Skeletal muscle tissue (tissue), 4 donors: Measurements from ENCODE around the gene RBFOX1. TPM values are rescaled to one million over a fixed set of nuclear protein-coding genes. Genes with fewer than 3 reads are reported as not detected.

ENCODE experiments used
- H3K27ac ChIP-seq: one replicate; pipeline ENCODE4 v1.7.0; 2013; ENCODE audit warnings: mild to moderate bottlenecking, low read depth, low read length, inconsistent platforms
- H3K27me3 ChIP-seq, 3 donors: one replicate each; pipeline ENCODE4 v1.7.0; 2013; ENCODE audit warnings: low read length in 3 of 3; ENCODE audit not compliant: control insufficient read depth in 3 of 3, insufficient read depth in 3 of 3
- H3K36me3 ChIP-seq, 3 donors: one replicate each; pipeline ENCODE4 v1.7.0; 2013; ENCODE audit warnings: low read length in 3 of 3; ENCODE audit not compliant: control insufficient read depth in 3 of 3, insufficient read depth in 3 of 3
- H3K4me1 ChIP-seq, 3 donors: one replicate each; pipeline ENCODE4 v1.7.0; 2013; ENCODE audit warnings: low read length in 3 of 3, mild to moderate bottlenecking in 3 of 3; ENCODE audit not compliant: control insufficient read depth in 3 of 3, insufficient read depth in 3 of 3
- H3K4me3 ChIP-seq, 3 donors: one replicate each; pipeline ENCODE4 v1.7.0; 2013; ENCODE audit warnings: low read length in 3 of 3
- H3K9ac ChIP-seq, 3 donors: one replicate each; pipeline ENCODE4 v1.7.0; 2013; ENCODE audit warnings: low read length in 3 of 3, mild to moderate bottlenecking in 3 of 3, moderate library complexity in 2 of 3, low read depth in 1 of 3
- H3K9me3 ChIP-seq, 3 donors: one replicate each; pipeline ENCODE4 v1.7.0; 2013; ENCODE audit warnings: low read length in 3 of 3; ENCODE audit not compliant: control insufficient read depth in 3 of 3
- total RNA-seq: library from RNA; depleted of rRNA; stranded (reverse); fragments of >200 nt; gene quantifications from one replicate; pipeline ENCODE4 v1.2.3, GENCODE V29; 2014
- donor health status: Osteomylitis.

The RBFOX1 gene
- total RNA-seq, 1 donor from 2014 or later, result 26.1 TPM

- Histone ChIP-seq H3K4me1 (peaks cover 2 to 15% (median 3%) of the 10 kb centered on the region in 3 donors), H3K9ac (no peak overlapping the region), H3K27me3 (no peaks in the 10 kb centered on the region), H3K4me3 (no peak overlapping the region), H3K9me3 (no peaks in the 10 kb centered on the region), H3K36me3 (peaks cover 0 to 4% (median 0%) of the 10 kb centered on the region in 3 donors), H3K27ac (no peak overlapping the region)
These were observed 184.9 kb downstream of the RBFOX1 start for GRCh38 chr16:7517496-7517895.

DNA sequence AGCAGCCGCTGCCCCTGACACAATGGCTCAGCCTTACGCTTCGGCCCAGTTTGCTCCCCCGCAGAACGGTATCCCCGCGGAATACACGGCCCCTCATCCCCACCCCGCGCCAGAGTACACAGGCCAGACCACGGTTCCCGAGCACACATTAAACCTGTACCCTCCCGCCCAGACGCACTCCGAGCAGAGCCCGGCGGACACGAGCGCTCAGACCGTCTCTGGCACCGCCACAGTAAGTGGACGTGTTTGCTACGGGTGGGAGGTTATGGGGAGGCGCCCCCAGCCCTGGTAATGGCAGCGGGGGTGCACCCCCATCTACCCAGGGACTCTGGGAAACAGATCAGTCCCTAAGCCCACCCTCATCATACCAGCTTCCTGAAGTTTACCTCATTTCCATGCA is 185.5 kb downstream of the RBFOX1 start:
- H3K27ac ChIP-seq, result no peak overlapping the region
- H3K9me3 ChIP-seq, result no peaks in the 10 kb centered on the region
- H3K36me3 ChIP-seq, result peaks cover 0 to 4% (median 0%) of the 10 kb centered on the region in 3 donors
- H3K4me1 ChIP-seq, result peaks cover 2 to 15% (median 3%) of the 10 kb centered on the region in 3 donors
- no peak overlapping the region for H3K4me3 ChIP-seq
- no peaks in the 10 kb centered on the region for H3K27me3 ChIP-seq
- H3K9ac ChIP-seq, result no peak overlapping the region

DNA sequence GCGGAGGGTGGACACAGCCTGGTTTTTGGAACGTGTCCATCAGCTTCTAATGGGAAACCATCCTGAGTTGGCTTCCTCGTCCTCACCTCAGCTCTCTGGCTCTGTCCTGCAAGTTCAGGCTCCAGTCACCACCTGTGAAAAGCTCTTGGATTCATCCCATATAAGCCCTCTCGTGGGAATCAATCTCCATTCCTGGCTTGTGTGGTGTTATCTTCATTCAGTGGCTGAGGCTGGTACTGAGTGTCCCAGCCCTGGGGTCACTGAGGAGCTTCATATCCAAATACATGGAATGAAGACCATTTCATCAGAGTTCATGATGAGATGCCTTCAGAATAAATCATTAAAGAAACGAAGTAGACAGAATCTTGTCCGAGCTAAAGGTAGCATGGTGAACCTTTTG is 189.2 kb downstream of the RBFOX1 start:
- peaks cover 0 to 2% (median 0%) of the 10 kb centered on the region in 3 donors for H3K4me1 ChIP-seq
- no peak overlapping the region for H3K4me3 ChIP-seq
- no peaks in the 10 kb centered on the region for H3K9me3 ChIP-seq
- no peak overlapping the region for H3K27ac ChIP-seq
- peaks cover 0 to 4% (median 0%) of the 10 kb centered on the region in 3 donors for H3K36me3 ChIP-seq
- no peak overlapping the region for H3K9ac ChIP-seq
- H3K27me3 ChIP-seq, result no peaks in the 10 kb centered on the region

- Histone ChIP-seq H3K4me1 (peaks cover 0 to 2% (median 0%) of the 10 kb centered on the region in 3 donors), H3K9me3 (no peaks in the 10 kb centered on the region), H3K27me3 (no peaks in the 10 kb centered on the region), H3K36me3 (no peaks in the 10 kb centered on the region), H3K4me3 (no peak overlapping the region), H3K9ac (no peak overlapping the region), H3K27ac (no peak overlapping the region)
These were observed 191.8 kb downstream of the RBFOX1 start for GRCh38 chr16:7524419-7524818.

GRCh38 chr16:7526736-7527135 is 194.1 kb downstream of the RBFOX1 start:
- no peaks in the 10 kb centered on the region for H3K27me3 ChIP-seq
- no peak overlapping the region for H3K27ac ChIP-seq
- no peaks in the 10 kb centered on the region for H3K36me3 ChIP-seq
- H3K9ac ChIP-seq, result no peak overlapping the region
- H3K4me3 ChIP-seq, result no peak overlapping the region
- no peaks in the 10 kb centered on the region for H3K9me3 ChIP-seq
- H3K4me1 ChIP-seq, result peaks cover 0 to under 1% (median 0%) of the 10 kb centered on the region in 3 donors

DNA sequence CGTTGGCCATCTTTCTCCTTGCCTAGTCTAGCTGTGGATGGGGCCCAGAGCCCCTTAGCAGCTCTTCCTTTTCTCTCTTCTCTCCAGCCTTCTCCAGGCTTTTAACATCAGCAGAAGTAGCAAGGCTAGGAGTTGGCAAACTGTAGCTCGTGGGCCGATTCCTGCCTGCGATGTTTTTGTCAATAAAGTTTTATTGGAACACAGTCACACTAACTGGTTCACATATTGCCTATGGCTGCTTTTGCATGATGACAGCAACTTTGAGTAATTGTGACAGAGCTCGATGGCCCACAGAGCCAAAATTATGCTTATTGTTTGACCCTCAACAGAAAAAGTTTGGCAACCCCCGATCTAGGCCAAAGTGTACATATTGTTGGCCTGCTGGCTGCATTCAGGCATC is 199.9 kb downstream of the RBFOX1 start:
- Histone ChIP-seq H3K4me3 (no peak overlapping the region), H3K27ac (no peak overlapping the region), H3K27me3 (no peaks in the 10 kb centered on the region), H3K36me3 (no peaks in the 10 kb centered on the region), H3K9me3 (no peaks in the 10 kb centered on the region), H3K4me1 (no peaks in the 10 kb centered on the region), H3K9ac (no peak overlapping the region)

DNA sequence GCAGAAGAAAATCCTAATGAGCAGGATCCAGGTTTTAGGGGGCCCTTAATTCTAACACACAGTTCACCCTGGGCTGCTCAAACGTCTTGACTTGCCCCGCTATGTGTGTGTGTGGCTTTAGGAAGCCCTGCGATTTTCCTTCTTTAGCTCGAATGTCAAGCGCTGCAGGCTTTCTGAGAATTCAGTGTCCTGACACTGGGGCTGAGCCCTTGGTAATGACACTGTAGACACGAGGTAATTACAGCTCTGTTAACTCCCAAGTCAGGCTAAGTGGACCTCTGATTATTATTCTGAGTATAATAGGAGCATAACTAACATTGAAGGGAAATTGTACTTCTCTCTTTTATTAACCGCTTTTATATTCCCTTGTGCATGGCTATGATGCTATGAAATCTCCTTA is 202.1 kb downstream of the RBFOX1 start:
- no peak overlapping the region for H3K27ac ChIP-seq
- no peaks in the 10 kb centered on the region for H3K36me3 ChIP-seq
- no peaks in the 10 kb centered on the region for H3K9me3 ChIP-seq
- no peak overlapping the region for H3K9ac ChIP-seq
- no peak overlapping the region for H3K4me3 ChIP-seq
- H3K27me3 ChIP-seq, result no peaks in the 10 kb centered on the region
- H3K4me1 ChIP-seq, result no peaks in the 10 kb centered on the region

GRCh38 chr16:7541026-7541425 is 208.4 kb downstream of the RBFOX1 start:
- H3K27ac ChIP-seq, result no peak overlapping the region
- no peak overlapping the region for H3K4me3 ChIP-seq
- H3K9ac ChIP-seq, result no peak overlapping the region
- no peaks in the 10 kb centered on the region for H3K36me3 ChIP-seq
- peaks cover 0 to 5% (median 0%) of the 10 kb centered on the region in 3 donors for H3K4me1 ChIP-seq
- H3K9me3 ChIP-seq, result no peaks in the 10 kb centered on the region
- no peaks in the 10 kb centered on the region for H3K27me3 ChIP-seq

GRCh38 chr16:7545251-7545650 is 212.6 kb downstream of the RBFOX1 start:
- no peak overlapping the region for H3K9ac ChIP-seq
- H3K4me3 ChIP-seq, result no peak overlapping the region
- H3K27ac ChIP-seq, result no peak overlapping the region
- H3K9me3 ChIP-seq, result no peaks in the 10 kb centered on the region
- H3K36me3 ChIP-seq, result no peaks in the 10 kb centered on the region
- peaks cover 0 to 5% (median 0%) of the 10 kb centered on the region in 3 donors for H3K4me1 ChIP-seq
- no peaks in the 10 kb centered on the region for H3K27me3 ChIP-seq

DNA sequence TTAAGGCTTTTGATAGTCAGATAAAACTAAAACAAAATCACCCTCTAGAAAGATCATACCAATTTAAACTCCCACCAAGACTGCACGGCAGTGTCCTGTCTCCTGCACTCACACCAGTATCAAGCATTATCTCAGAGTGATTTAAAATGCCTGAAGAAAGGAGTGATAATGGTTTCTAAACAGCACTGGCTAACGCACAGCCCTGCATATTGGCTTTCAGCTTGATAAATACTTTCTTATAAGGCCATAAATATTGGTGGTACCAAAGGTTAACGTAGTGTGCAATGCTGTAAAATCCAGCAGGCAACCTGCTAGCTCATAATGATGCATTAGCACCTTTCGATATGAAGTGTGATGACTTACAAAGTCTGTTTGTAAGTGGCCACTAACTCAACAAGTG is 214.3 kb downstream of the RBFOX1 start:
- H3K27me3 ChIP-seq, result no peaks in the 10 kb centered on the region
- H3K4me3 ChIP-seq, result no peak overlapping the region
- no peaks in the 10 kb centered on the region for H3K36me3 ChIP-seq
- no peaks in the 10 kb centered on the region for H3K9me3 ChIP-seq
- no peak overlapping the region for H3K27ac ChIP-seq
- no peak overlapping the region for H3K9ac ChIP-seq
- H3K4me1 ChIP-seq, result peaks cover 0 to 5% (median 3%) of the 10 kb centered on the region in 3 donors

- H3K9ac ChIP-seq, result no peak overlapping the region
These were observed 215.1 kb downstream of the RBFOX1 start for GRCh38 chr16:7547736-7548135.

More at GRCh38 chr16:7547736-7548135, 215.1 kb downstream of the RBFOX1 start:
- Histone ChIP-seq H3K9me3 (no peaks in the 10 kb centered on the region), H3K36me3 (no peaks in the 10 kb centered on the region), H3K27ac (no peak overlapping the region), H3K27me3 (no peaks in the 10 kb centered on the region), H3K4me1 (peaks cover 0 to 5% (median 3%) of the 10 kb centered on the region in 3 donors), H3K4me3 (no peak overlapping the region)
